Liver (tissue), 3 donors: ENCODE measurements around the gene ATP1A3.

Experiments used
- CTCF ChIP-seq: fragments of 150-350 bp; IDR thresholded peaks from 2 replicates; pipeline ENCODE4 v1.5.1; 2017; ENCODE audit warnings: improper control_type of control experiment, low read depth, low read length; ENCODE audit not compliant: missing input control
- EGR1 ChIP-seq, 2 donors: IDR thresholded peaks; 2 replicates each; pipeline ENCODE4 v1.6.1; 2016 to 2018; ENCODE audit warnings: antibody characterized with exemption in 2 of 2, low read depth in 2 of 2
- donor health status: healthy.
- donor health status: healthy.

- TF ChIP-seq CTCF = no peak
- TF ChIP-seq EGR1 (IDR thresholded peaks at IDR 0.05; ENCODE audit: low read depth in 2 of 2) = no peak
These were observed 73.9 kb downstream of the ATP1A3 start for GRCh38 chr19:41919948-41920712.
